GM19240 (cell line): ENCODE measurements around the gene FAM120B.

Source experiments
- DNase-seq: peaks from one replicate; pipeline ENCODE4 v3.0.0; 2011; ENCODE audit warnings: low spot score; ENCODE audit not compliant: insufficient read length

Gene FAM120B

GRCh38 chr6:170358496-170358895 lies 51.9 kb downstream of the FAM120B start:
- no peak for DNase-seq

- no peak for DNase-seq
Observed at GRCh38 chr6:170360476-170360875, 53.9 kb downstream of the FAM120B start.

DNA sequence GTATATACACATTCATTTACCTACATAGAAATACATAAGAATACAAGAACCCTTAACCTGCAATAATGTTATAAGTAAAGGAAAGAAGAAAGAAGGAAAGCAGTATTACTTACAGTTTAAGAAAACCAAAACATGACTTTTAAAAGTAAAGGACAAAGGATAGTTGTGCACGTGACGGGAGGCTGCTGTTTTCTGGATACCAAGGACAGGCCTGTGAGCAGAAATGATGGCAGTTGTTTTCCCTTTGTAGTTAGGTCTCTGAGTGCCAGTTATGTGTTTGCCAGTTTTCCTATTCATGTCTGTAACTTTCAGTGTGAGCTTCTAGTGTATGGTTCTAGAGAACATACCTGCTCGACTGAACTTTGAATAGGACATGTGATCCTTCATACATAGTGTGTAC lies 54.8 kb downstream of the FAM120B start:
- DNase-seq, result no peak

DNA sequence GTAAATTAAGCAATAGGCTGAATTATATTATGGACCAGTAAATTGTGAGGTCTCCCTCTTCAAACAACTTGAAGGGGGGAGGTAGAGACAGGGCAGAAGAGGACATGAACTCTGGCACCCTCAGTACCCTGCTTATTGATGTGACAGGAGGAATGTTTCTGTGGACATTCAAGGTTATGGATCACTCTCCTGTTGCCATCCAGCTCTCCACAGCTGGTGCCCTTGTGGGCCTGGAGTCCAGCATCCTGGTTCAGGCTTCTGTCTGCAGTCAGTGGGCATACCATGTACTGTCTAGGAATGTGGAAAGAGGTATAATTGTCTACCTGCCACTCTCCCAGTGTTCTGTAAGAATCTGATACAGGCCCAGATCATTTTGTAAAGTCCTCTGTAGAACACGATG lies 55.6 kb downstream of the FAM120B start:
- no peak for DNase-seq

DNA sequence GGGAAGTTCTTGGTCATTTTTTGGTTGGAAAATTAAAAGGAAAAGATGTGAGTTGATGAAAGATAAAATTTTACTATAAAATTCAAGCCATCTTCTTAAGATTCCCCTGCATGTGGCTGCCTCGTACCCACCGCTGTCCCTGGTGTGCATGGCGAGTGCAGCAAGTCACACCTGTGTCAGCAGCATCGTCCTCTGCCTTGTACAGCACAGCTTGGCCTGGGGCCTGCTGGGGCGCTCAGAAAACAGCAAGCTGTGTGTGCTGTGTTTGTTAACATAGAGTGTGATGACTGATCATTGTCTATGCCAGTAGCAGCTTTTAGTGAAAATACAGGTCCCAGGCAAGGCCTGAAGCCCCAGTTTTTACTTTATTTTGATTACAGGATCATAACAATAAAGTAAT lies 56.7 kb downstream of the FAM120B start:
- DNase-seq, result no peak

GRCh38 chr6:170365121-170365520 lies 58.6 kb downstream of the FAM120B start:
- no peak for DNase-seq

DNA sequence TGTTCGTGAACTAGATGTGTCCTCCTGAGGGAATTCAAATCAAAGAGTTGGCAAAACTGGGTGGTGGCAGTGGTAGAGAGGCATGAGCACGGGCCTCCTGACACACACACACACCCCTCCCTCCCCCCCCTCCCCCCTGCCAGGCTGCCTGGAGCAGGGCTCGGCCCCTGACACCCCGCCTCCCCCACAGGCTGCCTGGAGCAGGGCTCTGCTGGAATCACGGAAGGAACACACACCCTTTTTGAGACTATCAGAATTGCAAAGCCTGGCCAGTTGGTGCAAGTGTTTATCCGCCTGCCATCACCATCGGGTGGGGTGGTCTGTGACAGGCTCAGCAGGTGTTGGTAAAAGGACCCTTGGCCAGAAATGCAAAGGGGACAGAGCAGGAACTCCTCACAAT lies 59.0 kb downstream of the FAM120B start:
- no peak for DNase-seq

GRCh38 chr6:170366248-170366960 lies 59.8 kb downstream of the FAM120B start:
- DNase-seq, result no peak

DNA sequence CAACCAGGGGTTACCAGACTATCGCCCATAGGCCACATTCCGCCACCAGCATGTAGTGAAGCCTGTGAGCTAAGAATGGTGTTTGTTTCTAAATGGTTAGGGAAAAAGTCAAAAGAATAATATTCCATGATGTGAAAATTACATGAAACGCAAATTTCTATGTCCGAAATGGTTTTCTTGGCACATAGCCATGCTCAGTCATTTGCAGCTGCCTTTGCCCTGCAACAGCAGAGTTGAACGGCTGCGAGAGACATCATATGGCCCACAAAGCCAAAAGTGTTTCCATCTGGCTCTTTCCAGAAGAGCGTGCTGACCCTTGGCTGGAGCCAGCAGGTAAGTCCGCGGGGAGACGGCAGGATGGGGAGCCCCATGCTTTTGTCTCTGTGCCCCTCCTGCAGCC lies 60.7 kb downstream of the FAM120B start:
- no peak for DNase-seq

- no peak for DNase-seq
Observed at GRCh38 chr6:170368544-170368943, 62.0 kb downstream of the FAM120B start.

DNA sequence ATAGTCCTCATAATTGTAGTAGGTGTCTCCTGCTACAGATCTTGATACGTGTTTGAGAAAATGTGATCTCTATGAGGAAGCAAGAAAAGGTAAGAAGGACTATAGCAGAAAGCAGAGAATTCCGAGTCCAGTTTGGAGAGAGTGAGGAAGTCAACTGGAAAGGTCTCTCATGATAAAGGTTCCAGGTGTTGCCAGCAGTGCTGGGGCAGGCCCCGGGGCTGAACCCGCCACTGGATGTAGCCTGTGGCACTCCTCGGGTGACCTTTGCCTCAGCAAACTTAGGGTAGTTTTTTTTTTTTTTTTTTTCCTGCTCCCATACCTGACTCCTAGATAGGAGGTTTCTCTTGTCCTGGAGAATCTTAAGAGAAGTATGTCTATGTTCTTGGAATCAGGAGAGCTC lies 62.8 kb downstream of the FAM120B start:
- DNase-seq, result no peak

DNA sequence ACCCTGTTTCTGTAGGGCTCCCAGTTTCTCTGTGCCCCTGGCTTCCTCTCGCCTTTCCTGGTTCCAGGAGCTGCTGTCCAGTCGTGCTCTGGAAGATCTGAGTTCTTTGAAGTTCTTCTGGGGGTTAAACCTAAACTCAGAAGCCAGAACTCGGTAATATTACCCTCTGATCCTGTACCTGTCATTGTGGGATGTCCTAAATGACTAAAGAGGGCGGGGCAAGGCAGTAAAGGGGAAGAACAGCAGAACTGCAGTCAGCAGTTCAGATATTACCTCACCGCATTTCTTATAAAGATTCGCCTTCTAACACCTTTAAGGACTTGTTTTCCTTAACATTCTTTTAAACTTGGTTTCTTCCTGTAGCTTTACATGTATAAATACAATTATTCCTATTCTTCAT lies 63.9 kb downstream of the FAM120B start:
- DNase-seq, result no peak

GRCh38 chr6:170371080-170371479 lies 64.5 kb downstream of the FAM120B start:
- DNase-seq, result no peak

DNA sequence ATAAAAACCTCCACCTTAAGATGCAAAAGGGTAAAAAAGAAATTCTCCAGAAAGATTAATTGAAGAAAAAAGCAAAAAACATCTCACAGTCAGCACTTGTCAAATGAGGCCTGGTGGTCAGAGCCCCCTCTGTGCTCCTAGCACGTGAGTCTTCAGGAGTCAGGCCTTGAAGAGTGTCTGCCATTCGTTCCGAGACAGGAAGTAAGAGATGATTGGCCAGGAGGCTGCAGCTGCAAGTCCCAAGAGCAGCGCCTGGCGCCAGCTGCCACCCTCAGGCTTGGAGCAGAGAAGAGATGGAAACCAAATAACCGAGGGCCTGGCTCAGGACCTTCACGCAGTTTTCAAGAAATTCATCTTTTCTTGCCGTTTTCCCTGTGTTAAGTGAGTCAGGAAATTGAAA lies 65.0 kb downstream of the FAM120B start:
- no peak for DNase-seq

GRCh38 chr6:170372380-170373325 lies 66.1 kb downstream of the FAM120B start:
- no peak for DNase-seq

DNA sequence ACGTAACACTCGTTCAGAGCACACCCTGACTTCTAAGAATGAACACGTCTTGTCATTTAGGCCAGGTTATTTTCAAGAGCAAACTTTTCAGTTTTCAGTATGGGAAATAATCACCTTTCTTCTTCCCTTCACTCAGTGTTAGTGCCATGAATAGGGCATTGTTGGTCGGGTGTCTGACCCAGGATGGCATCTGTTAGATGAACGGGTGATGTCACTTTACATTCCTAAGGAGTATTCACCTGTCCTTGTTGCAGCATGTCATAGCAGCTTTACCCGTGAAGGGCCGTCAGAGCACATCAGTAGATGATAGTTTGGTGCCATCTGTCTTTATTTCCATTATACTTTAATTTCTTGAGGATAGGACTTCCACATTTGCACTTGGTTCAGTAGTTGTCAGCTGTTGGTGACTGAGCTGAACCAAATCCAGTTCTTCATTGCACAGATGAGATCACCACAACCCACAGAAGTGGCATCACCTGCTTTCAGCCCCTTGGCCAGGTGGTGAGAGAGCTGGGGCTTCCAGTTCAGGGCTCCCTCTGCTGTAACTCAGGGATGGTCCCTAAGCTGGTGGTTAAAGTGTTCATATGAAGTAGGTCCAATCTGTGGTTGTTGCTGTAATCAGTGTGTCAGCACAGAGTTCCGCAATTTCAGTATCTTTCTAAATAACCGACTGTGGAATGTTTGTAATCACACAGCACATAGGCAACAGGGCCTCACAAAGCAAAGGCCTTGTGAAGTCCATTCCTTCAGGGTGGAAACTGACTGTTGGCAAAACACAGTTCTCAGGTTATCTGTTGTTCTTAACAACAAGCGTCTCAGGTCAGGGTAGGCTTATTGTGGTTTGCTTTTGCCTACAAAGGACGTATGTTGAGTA lies 68.2 kb downstream of the FAM120B start:
- DNase-seq, result no peak

GRCh38 chr6:170375661-170376060 lies 69.1 kb downstream of the FAM120B start:
- no peak for DNase-seq

DNA sequence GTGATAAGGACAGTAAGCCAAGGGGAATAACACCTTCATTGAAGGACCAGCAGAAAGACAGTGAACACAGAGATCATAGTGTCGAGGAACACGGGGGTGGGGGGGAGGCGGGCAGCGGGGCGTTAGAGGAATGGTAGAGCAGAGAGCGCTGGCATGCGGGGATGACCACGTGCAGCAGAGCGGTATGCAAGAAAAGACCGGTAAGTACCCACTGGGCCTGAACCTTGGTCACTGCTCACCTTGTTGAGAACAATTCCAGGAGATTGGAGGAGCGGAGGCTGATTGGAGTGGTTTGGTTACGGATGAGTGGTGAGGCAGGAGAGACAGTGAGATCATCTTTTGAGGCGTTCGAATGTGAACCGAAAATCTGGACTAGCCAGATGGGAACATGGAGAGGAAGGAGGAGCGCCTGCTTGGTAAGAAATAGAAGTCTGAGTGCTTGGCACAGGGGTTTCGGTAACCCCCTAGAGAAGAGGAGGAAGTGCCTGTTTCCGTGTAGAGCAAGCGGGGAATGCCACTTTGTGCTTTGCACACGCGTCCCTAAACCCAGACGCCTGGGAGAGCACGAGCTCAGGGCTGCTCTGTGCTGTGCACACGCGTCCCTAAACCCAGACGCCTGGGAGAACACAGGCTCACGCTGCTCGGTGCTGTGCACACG lies 70.0 kb downstream of the FAM120B start:
- no peak for DNase-seq

DNA sequence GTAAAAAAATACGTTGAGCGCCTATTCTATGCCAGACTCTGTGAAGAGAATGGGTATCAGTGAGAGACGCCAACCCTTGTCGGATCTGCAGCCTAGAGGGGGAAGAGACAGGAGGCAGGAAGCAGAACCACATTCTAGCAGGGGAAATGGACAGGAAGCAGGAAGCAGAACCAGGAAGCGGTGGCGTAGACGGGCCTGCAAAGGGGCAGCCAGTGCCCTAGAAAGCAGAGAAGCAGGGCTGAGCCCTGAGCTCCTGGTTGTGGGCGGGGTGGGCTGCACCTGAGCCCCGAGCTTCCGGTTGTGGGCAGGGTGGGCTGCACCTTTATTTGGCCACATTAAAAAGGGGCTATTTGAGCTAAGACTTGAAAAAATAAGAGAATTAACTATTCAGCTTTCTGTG lies 71.9 kb downstream of the FAM120B start:
- no peak for DNase-seq

- DNase-seq, result no peak
Observed at GRCh38 chr6:170381562-170381961, 75.0 kb downstream of the FAM120B start.

DNA sequence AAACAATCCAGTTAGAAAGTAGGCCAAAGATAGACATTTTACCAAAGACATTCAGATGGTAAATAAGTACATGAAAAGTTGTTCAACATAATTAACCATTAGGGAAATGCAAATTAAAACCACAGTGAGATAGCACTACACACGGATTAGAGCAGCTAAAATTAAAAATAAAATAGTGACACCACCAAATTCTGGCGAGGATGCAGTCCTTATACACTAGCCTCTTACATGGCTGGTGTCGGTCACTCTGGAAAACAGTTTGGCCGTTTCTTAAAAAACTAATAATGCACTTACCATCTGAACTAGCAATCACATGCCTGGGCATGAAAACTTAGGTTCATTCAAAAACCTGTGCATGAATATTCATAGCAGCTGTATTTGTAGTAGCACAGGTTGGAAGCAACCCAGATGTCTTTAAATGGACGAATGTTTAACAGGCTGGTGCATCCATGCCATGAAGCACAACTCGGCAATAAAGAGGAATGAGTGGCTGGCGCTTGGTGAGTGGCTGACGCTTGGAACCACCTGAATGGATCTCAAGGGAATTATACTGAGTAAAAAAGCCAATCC lies 77.0 kb downstream of the FAM120B start:
- no peak for DNase-seq
